IMR-90 (cell line): ENCODE measurements around the gene SEPTIN8.

ENCODE experiments used
- CEBPB ChIP-seq: IDR thresholded peaks from 2 replicates; pipeline ENCODE4 v1.6.1; 2012; ENCODE audit warnings: low read depth, low read length, improper control_type of control experiment
- CTCF ChIP-seq: conservative IDR thresholded peaks from 2 replicates; pipeline ENCODE4 v1.5.1; 2012; ENCODE audit warnings: mild to moderate bottlenecking, low read depth, low read length, improper control_type of control experiment
- FOS ChIP-seq: fragments of 150-350 bp; IDR thresholded peaks from 2 replicates; pipeline ENCODE4 v1.6.1; 2016; ENCODE audit warnings: low read depth, low read length
- MAFK ChIP-seq: IDR thresholded peaks from 2 replicates; pipeline ENCODE4 v1.6.1; 2012; ENCODE audit warnings: low read depth, low read length, improper control_type of control experiment
- POLR2A ChIP-seq: IDR thresholded peaks from 2 replicates; pipeline ENCODE4 v1.6.1; 2012; ENCODE audit warnings: mild to moderate bottlenecking, low read depth, low read length
- RAD21 ChIP-seq: IDR thresholded peaks from 2 replicates; pipeline ENCODE4 v1.6.1; 2012; ENCODE audit warnings: low read length, improper control_type of control experiment
- RCOR1 ChIP-seq: IDR thresholded peaks from 2 replicates; pipeline ENCODE4 v1.6.1; 2012; ENCODE audit warnings: mild to moderate bottlenecking, low read length, improper control_type of control experiment; ENCODE audit not compliant: insufficient replicate concordance
- RFX5 ChIP-seq: IDR thresholded peaks from 2 replicates; pipeline ENCODE4 v1.8.0; 2012; ENCODE audit warnings: low read depth, mild to moderate bottlenecking, low read length, moderate library complexity
- SMC3 ChIP-seq: fragments of 150-350 bp; IDR thresholded peaks from 2 replicates; pipeline ENCODE4 v1.6.1; 2016; ENCODE audit warnings: low read depth, mild to moderate bottlenecking, antibody characterized with exemption, low read length, moderate library complexity

GRCh38 chr5:132762246-132763000 is 14.6 kb downstream of the SEPTIN8 start:
- TF ChIP-seq CTCF (no peak), CEBPB (no peak), RCOR1 (no peak), POLR2A (no peak), RAD21 (no peak), SMC3 (no peak), RFX5 (no peak), FOS (no peak), MAFK (no peak)
